Stimulated activated CD4-positive, alpha-beta T cell treated with anti-CD3 and anti-CD28 coated beads, Interleukin-15, amount 100 ng/mL, for 24 hours (primary cell): ENCODE results near the gene CREB3L2.
"Not testable (repeated sequence)": the region's sequence is repeated elsewhere in the genome, so short reads cannot be mapped to it uniquely, and the experiment has no call there.

ENCODE experiments used
- DNase-seq: peaks from one replicate; pipeline ENCODE4 v3.0.0-alpha.2; 2020

CREB3L2 gene

GRCh38 chr7:137986252-137987017 is 15.5 kb downstream of the CREB3L2 start:
- no peak for DNase-seq

GRCh38 chr7:137985897-137986251 is 16.0 kb downstream of the CREB3L2 start:
- DNase-seq: no peak

- DNase-seq: no peak
Observed at GRCh38 chr7:137985253-137985896, 16.5 kb downstream of the CREB3L2 start.

- no peak for DNase-seq
Observed at GRCh38 chr7:137984181-137985041, 17.5 kb downstream of the CREB3L2 start.

- no peak for DNase-seq
Observed at GRCh38 chr7:137983323-137984008, 18.4 kb downstream of the CREB3L2 start.

- not testable (repeated sequence) for DNase-seq
Observed at GRCh38 chr7:137982394-137982793, 19.5 kb downstream of the CREB3L2 start.

- DNase-seq: no peak
Observed at GRCh38 chr7:137981668-137982067, 20.2 kb downstream of the CREB3L2 start.

- no peak for DNase-seq
Observed at GRCh38 chr7:137981175-137981574, 20.7 kb downstream of the CREB3L2 start.

GRCh38 chr7:137980308-137980707 is 21.6 kb downstream of the CREB3L2 start:
- DNase-seq: no peak

GRCh38 chr7:137978464-137979237 is 23.2 kb downstream of the CREB3L2 start:
- DNase-seq: no peak

- DNase-seq: no peak
Observed at GRCh38 chr7:137977173-137977572, 24.7 kb downstream of the CREB3L2 start.

GRCh38 chr7:137976696-137977095 is 25.2 kb downstream of the CREB3L2 start:
- no peak for DNase-seq

- no peak for DNase-seq
Observed at GRCh38 chr7:137976232-137976631, 25.7 kb downstream of the CREB3L2 start.

GRCh38 chr7:137975768-137976167 is 26.1 kb downstream of the CREB3L2 start:
- no peak for DNase-seq

- no peak for DNase-seq
Observed at GRCh38 chr7:137975221-137975620, 26.7 kb downstream of the CREB3L2 start.

- no peak for DNase-seq
Observed at GRCh38 chr7:137974766-137975165, 27.1 kb downstream of the CREB3L2 start.

- DNase-seq: no peak
Observed at GRCh38 chr7:137970253-137970975, 31.5 kb downstream of the CREB3L2 start.

- DNase-seq: no peak
Observed at GRCh38 chr7:137969828-137970227, 32.1 kb downstream of the CREB3L2 start.

- DNase-seq: no peak
Observed at GRCh38 chr7:137968890-137969289, 33.0 kb downstream of the CREB3L2 start.

GRCh38 chr7:137968339-137968738 is 33.5 kb downstream of the CREB3L2 start:
- DNase-seq: not testable (repeated sequence)
